Suprapubic skin (tissue), 4 donors: ENCODE results near the gene SPAG9.

Experiments used
- EP300 ChIP-seq: sonication (generic); formaldehyde crosslinking; IDR thresholded peaks from one replicate; pipeline ENCODE4 v1.6.1; 2017; ENCODE audit warnings: antibody characterized with exemption
- POLR2A ChIP-seq, 2 donors: fragments of 450-650 bp; IDR thresholded peaks; one replicate each; pipeline ENCODE4 v1.6.1; 2017; ENCODE audit warnings: antibody characterized with exemption in 2 of 2, mild to moderate bottlenecking in 2 of 2, moderate library complexity in 2 of 2
- POLR2AphosphoS5 ChIP-seq, 3 donors: sonication (generic); formaldehyde crosslinking; IDR thresholded peaks; one replicate each; pipeline ENCODE4 v1.6.1; 2017; ENCODE audit warnings: antibody characterized with exemption in 3 of 3
- TF ChIP-seq, protein P1 (sequence below), 2 donors: fragments of 200-600 bp in 1 of 2; fragments of 450-650 bp in 1 of 2; sonication (generic) in 1 of 2; IDR thresholded peaks; one replicate each; pipeline ENCODE4 v1.5.1; 2016 to 2019; ENCODE audit warnings: antibody characterized with exemption in 2 of 2, mild to moderate bottlenecking in 1 of 2, moderate library complexity in 1 of 2

DNA sequence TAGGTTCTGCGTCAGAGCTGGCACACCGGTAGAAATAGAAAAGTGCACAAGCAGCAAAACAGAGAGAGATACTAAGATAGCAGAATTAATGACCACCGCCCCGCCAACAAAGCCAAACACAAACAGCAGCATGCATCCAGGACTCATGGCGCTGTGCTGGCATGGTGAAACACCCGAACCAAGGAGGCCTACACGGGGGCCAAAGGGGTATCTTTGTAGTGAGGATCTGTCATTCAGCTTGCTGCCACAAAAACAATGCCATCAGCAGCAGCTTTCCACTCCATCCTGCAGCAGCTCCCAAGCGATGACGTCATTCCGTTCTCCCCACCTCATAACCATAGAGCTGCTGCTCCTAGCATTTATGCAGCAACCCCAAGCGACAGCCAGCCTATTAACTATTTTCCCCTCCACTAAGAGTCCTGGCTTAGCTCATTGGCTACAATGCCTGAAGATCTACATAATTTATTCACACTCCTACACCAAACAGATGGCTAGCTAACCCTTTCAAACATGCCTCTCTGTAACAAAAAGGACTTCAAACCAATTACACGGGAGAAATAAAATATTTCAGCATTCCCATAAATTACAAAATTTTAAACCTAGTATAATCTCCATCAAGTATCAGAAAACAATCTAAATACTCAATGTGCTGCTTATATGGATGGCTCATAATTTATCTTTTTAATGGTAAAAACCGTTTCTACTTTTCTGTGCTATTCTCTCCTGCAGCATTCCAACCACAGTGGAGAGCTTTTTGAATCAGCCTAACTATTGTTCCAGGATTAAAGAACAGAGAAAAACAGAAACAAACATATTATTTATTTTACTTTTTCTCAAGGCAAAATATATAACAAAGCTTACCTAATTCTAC lies 73.9 kb downstream of the SPAG9 start:
- TF ChIP-seq, protein P1, sequence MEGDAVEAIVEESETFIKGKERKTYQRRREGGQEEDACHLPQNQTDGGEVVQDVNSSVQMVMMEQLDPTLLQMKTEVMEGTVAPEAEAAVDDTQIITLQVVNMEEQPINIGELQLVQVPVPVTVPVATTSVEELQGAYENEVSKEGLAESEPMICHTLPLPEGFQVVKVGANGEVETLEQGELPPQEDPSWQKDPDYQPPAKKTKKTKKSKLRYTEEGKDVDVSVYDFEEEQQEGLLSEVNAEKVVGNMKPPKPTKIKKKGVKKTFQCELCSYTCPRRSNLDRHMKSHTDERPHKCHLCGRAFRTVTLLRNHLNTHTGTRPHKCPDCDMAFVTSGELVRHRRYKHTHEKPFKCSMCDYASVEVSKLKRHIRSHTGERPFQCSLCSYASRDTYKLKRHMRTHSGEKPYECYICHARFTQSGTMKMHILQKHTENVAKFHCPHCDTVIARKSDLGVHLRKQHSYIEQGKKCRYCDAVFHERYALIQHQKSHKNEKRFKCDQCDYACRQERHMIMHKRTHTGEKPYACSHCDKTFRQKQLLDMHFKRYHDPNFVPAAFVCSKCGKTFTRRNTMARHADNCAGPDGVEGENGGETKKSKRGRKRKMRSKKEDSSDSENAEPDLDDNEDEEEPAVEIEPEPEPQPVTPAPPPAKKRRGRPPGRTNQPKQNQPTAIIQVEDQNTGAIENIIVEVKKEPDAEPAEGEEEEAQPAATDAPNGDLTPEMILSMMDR (IDR thresholded peaks at IDR 0.05), result no peak
- no peak for TF ChIP-seq POLR2AphosphoS5 (IDR thresholded peaks at IDR 0.05)
- no peak for TF ChIP-seq EP300
- no peak for TF ChIP-seq POLR2A (IDR thresholded peaks at IDR 0.05)
